PFSK-1 (cell line): ENCODE data around the gene ARMC6.

ENCODE experiments used
- FOXP2 ChIP-seq: optimal IDR thresholded peaks from 2 replicates; pipeline ENCODE3; 2011; ENCODE audit warnings: borderline replicate concordance, control low read depth, inconsistent platforms; ENCODE audit not compliant: insufficient read depth; ENCODE audit errors: extremely low read length, extremely low read depth
- POLR2AphosphoS5 ChIP-seq: IDR thresholded peaks from 2 replicates; pipeline ENCODE4 v1.6.1; 2012; ENCODE audit warnings: low read depth, mild to moderate bottlenecking, control low read depth, low read length, moderate library complexity
- REST ChIP-seq, 2 experiments: IDR thresholded peaks; 2 replicates each; pipeline versions ENCODE4 v1.6.1 to v1.8.0; 2011 to 2012; ENCODE audit warnings: low read depth in 2 of 2, low read length in 2 of 2, control low read depth in 1 of 2, inconsistent platforms in 1 of 2, mild to moderate bottlenecking in 1 of 2, moderate library complexity in 1 of 2; ENCODE audit not compliant: insufficient read depth in 1 of 2
- SIN3A ChIP-seq: IDR thresholded peaks from 2 replicates; pipeline ENCODE4 v1.6.1; 2012; ENCODE audit warnings: mild to moderate bottlenecking, low read length, moderate library complexity, borderline replicate concordance; ENCODE audit not compliant: insufficient read depth
- TAF1 ChIP-seq: IDR thresholded peaks from 2 replicates; pipeline ENCODE4 v1.6.1; 2012; ENCODE audit warnings: low read length, control low read depth, borderline replicate concordance; ENCODE audit not compliant: insufficient read depth

Gene ARMC6

DNA sequence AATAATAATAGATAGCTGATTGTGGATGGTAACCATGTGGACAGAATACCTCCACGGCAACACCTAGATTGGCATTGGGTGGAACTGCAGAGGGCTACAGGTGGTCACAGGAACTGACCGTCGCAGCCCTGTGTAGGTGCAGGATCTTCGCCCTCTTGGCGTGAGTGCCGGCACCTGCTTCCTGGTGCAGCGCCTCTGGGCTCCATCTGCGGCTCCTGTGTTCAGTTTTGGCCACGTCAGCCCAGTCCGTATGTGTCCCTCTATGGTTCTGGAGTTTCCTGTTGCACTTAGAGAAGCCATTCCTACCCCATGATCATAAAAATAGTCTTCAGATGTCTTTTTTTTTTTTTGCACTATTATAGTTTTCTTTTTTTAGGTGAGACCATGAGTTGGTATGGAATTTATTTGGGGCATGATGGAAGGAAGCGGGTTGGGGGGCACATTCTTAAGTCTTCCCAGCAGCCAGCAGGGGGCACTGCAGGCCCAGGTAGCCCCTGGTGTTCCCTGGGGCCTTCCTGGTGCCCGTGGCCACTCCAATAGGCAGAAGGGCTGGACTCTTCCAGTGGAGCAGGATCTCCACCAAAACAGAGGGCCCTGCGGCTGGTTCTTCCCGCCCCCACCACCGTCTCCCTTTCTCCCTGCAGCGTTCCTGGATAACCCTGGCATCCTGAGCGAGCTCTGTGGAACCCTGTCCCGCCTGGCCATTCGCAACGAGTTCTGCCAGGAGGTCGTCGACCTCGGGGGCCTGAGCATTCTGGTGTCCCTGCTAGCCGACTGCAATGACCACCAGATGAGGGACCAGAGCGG, 20.3 kb downstream of the ARMC6 start:
- TF ChIP-seq REST (IDR thresholded peaks at IDR 0.05; ENCODE audit: insufficient read depth in 1 of 2, low read depth in 2 of 2, low read length in 2 of 2) (no peak), POLR2AphosphoS5 (no peak), TAF1 (no peak), SIN3A (no peak), FOXP2 (no peak)

GRCh38 chr19:19054315-19054938, 21.0 kb downstream of the ARMC6 start:
- TF ChIP-seq FOXP2 = no peak
- TF ChIP-seq REST (IDR thresholded peaks at IDR 0.05; ENCODE audit: insufficient read depth in 1 of 2, low read depth in 2 of 2, low read length in 2 of 2) = no peak
- TF ChIP-seq TAF1 = no peak
- TF ChIP-seq SIN3A = no peak

DNA sequence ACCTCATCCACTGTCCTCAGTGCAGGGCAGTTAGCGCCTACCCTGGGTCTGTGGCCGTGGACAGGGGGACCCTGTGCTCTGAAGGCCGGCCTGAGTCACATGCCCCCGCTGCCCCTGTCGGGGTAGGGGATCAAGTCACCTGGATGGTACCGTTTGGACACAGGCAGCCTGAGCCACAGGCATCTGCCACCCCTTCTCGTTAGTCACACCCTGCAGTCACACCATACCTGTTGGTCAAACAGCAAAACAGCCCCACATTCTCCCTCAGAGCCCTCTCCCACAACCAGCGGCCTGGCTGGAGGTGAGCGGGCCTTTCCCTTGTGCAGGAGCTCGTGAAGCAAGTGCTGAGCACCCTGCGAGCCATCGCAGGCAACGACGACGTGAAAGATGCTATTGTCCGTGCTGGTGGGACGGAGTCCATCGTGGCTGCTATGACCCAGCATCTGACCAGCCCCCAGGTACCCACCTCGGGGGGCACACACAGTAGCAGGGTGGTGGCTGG, 21.6 kb downstream of the ARMC6 start:
- TF ChIP-seq SIN3A (no peak), REST (IDR thresholded peaks at IDR 0.05; ENCODE audit: insufficient read depth in 1 of 2, low read depth in 2 of 2, low read length in 2 of 2) (no peak), POLR2AphosphoS5 (no peak), FOXP2 (no peak), TAF1 (no peak)

DNA sequence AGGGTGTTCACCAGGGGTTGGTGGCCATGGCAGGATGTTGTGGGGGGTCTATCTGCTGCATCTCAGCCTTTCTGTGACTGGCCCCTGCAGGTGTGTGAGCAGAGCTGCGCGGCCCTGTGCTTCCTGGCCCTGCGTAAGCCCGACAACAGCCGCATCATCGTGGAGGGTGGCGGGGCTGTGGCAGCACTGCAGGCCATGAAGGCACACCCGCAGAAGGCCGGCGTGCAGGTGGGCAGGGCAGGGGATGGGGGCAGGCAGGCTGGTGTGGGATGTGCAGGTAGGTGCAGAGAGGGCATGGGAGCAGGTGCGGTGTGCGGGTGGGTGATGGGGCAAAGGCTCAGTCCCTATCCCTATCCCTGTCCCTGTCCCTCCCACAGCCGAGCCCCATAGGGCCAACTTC, 22.3 kb downstream of the ARMC6 start:
- no peak for TF ChIP-seq TAF1
- no peak for TF ChIP-seq POLR2AphosphoS5
- TF ChIP-seq REST (IDR thresholded peaks at IDR 0.05; ENCODE audit: insufficient read depth in 1 of 2, low read depth in 2 of 2, low read length in 2 of 2) = no peak
- no peak for TF ChIP-seq SIN3A
- TF ChIP-seq FOXP2 = no peak
